ENCODE data around the gene SYNE3. TPM values are rescaled to one million over a fixed set of nuclear protein-coding genes. Genes with fewer than 3 reads are reported as not detected.

SYNE3 gene
- total and polyA plus RNA-seq, 2 of the 8 experiments (the other 6 are each of a cell fraction or from before 2014, with no cell fraction given): under 0.01 TPM; not detected in 1

DNA sequence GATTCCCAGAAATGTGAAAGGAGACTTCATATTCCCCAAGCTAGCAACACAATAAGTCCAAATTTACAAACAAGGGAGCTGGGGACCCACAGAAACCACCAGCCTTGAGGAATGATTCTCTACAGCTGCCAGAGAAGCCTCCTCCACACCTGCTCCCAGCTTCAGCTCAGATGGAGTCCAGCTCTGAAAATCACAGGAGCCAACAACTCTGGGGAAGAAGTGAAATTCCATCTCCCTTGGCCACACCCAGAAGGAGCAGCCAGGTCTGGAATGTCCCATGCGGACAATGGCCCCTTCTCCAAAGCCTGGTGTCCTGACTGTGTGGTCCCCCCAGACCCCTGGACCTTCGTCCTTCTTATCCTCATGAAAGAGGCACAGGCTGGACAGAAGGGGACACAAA, 45.4 kb downstream of the SYNE3 start (continued):
- TF ChIP-seq, protein P1, sequence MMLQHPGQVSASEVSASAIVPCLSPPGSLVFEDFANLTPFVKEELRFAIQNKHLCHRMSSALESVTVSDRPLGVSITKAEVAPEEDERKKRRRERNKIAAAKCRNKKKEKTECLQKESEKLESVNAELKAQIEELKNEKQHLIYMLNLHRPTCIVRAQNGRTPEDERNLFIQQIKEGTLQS (IDR thresholded peaks at IDR 0.05; ENCODE audit: insufficient read depth, low read depth, low read length): no peak
- no peak for TF ChIP-seq KDM5A (IDR thresholded peaks at IDR 0.05; ENCODE audit: low read length)
- TF ChIP-seq ASH2L (IDR thresholded peaks at IDR 0.05; ENCODE audit: low read length): no peak
- TF ChIP-seq, protein P2, sequence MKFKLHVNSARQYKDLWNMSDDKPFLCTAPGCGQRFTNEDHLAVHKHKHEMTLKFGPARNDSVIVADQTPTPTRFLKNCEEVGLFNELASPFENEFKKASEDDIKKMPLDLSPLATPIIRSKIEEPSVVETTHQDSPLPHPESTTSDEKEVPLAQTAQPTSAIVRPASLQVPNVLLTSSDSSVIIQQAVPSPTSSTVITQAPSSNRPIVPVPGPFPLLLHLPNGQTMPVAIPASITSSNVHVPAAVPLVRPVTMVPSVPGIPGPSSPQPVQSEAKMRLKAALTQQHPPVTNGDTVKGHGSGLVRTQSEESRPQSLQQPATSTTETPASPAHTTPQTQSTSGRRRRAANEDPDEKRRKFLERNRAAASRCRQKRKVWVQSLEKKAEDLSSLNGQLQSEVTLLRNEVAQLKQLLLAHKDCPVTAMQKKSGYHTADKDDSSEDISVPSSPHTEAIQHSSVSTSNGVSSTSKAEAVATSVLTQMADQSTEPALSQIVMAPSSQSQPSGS (IDR thresholded peaks at IDR 0.05; ENCODE audit: low read length): no peak
- TF ChIP-seq EZH2 (IDR thresholded peaks at IDR 0.05; ENCODE audit: low read depth, low read length, severe bottlenecking): no peak
- no peak for TF ChIP-seq MAFK (IDR thresholded peaks at IDR 0.05; ENCODE audit: low read depth, low read length)
- TF ChIP-seq POLR2A (IDR thresholded peaks at IDR 0.05; ENCODE audit: control extremely low read depth in 1 of 2, low read depth in 2 of 2, low read length in 2 of 2): no peak

Data from H1 (cell line).